Keratinocyte (primary cell): Measurements from ENCODE around the gene KATNA1. TPM values are rescaled to one million over a fixed set of nuclear protein-coding genes. Genes with fewer than 3 reads are reported as not detected.

Experiments
- DNase-seq: peaks from one replicate; pipeline ENCODE4 v3.0.0-alpha.2; 2011; ENCODE audit warnings: low read depth, missing footprints, low spot score
- FAIRE-seq: peaks from 2 replicates; lab custom pipeline; 2011; peaks lifted over from hg19 to GRCh38; lab: Jason Lieb, UNC
- H2AFZ ChIP-seq: 2 replicates; pipeline ENCODE4 v1.6.0; 2012; ENCODE audit warnings: low read length, control low read depth, inconsistent platforms; ENCODE audit not compliant: control insufficient read depth
- H3K27ac ChIP-seq: 2 replicates; pipeline ENCODE4 v1.5.1; 2011; ENCODE audit warnings: low read length; ENCODE audit not compliant: control insufficient read depth, insufficient read depth
- H3K27me3 ChIP-seq: 3 replicates; pipeline ENCODE4 v1.6.0; 2011; ENCODE audit warnings: low read length; ENCODE audit not compliant: control insufficient read depth, insufficient read depth; ENCODE audit errors: extremely low read depth
- H3K36me3 ChIP-seq, 2 experiments: 2 replicates in 1 of 2; 3 replicates in 1 of 2; pipeline ENCODE4 v1.5.1; 2011; ENCODE audit warnings: low read length in 2 of 2, mild to moderate bottlenecking in 1 of 2; ENCODE audit not compliant: control insufficient read depth in 2 of 2, insufficient read depth in 2 of 2; ENCODE audit errors: extremely low read depth in 1 of 2
- H3K4me1 ChIP-seq: 3 replicates; pipeline ENCODE4 v1.5.1; 2011; ENCODE audit warnings: low read length; ENCODE audit not compliant: control insufficient read depth, insufficient read depth; ENCODE audit errors: extremely low read depth
- H3K4me2 ChIP-seq: 3 replicates; pipeline ENCODE4 v1.6.0; 2011; ENCODE audit warnings: low read depth, low read length; ENCODE audit not compliant: control insufficient read depth, insufficient read depth; ENCODE audit errors: extremely low read depth
- H3K4me3 ChIP-seq, 3 experiments: fragments of 200-600 bp in 1 of 3; sonication (generic) in 1 of 3; 2 replicates in 2 of 3; 3 replicates in 1 of 3; pipeline ENCODE4 v1.5.1; 2011 to 2016; ENCODE audit warnings: low read length in 3 of 3, mild to moderate bottlenecking in 3 of 3, control low read depth in 2 of 3, inconsistent platforms in 1 of 3, low read depth in 1 of 3, mixed read lengths in 1 of 3, mixed run types in 1 of 3, moderate library complexity in 1 of 3; ENCODE audit not compliant: control insufficient read depth in 2 of 3, insufficient read depth in 2 of 3; ENCODE audit errors: extremely low read depth in 1 of 3
- H3K79me2 ChIP-seq: 2 replicates; pipeline ENCODE4 v1.6.0; 2012; ENCODE audit warnings: low read length; ENCODE audit not compliant: control insufficient read depth, insufficient read depth
- H3K9ac ChIP-seq: 3 replicates; pipeline ENCODE4 v1.6.0; 2011; ENCODE audit warnings: low read length; ENCODE audit not compliant: control insufficient read depth, insufficient read depth; ENCODE audit errors: extremely low read depth
- H3K9me1 ChIP-seq: 3 replicates; pipeline ENCODE4 v1.6.0; 2011; ENCODE audit warnings: low read length; ENCODE audit not compliant: control insufficient read depth, insufficient read depth; ENCODE audit errors: extremely low read depth
- H3K9me3 ChIP-seq: 2 replicates; pipeline ENCODE4 v1.5.1; 2012; ENCODE audit warnings: low read depth, low read length; ENCODE audit not compliant: control insufficient read depth
- H4K20me1 ChIP-seq: 3 replicates; pipeline ENCODE4 v1.6.0; 2011; ENCODE audit warnings: low read length; ENCODE audit not compliant: control insufficient read depth, insufficient read depth; ENCODE audit errors: extremely low read depth
- EZH2 ChIP-seq: IDR thresholded peaks from one replicate; pipeline ENCODE4 v1.6.1; 2012; ENCODE audit warnings: inconsistent platforms, mild to moderate bottlenecking, low read length, moderate library complexity
- dilution Hi-C: fragments of 300-500 bp; cut with MboI; formaldehyde crosslinking; loops from one replicate; pipeline ENCODE4 v1.7.0; 2020; ENCODE audit warnings: low sequenced_read_pairs; ENCODE audit not compliant: extremely low pct_ligation_motif_present
- polyA plus RNA-seq, 5 experiments: library from polyadenylated mRNA; depleted of rRNA in 3 of 5; stranded (reverse) in 3 of 5; stranded (forward) in 1 of 5; unstranded in 1 of 5; fragments of >200 nt; gene quantifications; 1 replicate in 1 of 5; 2 replicates in 3 of 5; 3 replicates in 1 of 5; pipeline versions ENCODE4 v1.2.1 to v1.2.3, GENCODE V29; 2011 to 2012; ENCODE audit warnings: missing spikeins in 2 of 5, low read depth in 1 of 5, low replicate concordance in 1 of 5
- TF ChIP-seq, protein P1 (sequence below), 3 experiments: IDR thresholded peaks in 1 of 3; conservative IDR thresholded peaks in 1 of 3; optimal IDR thresholded peaks in 1 of 3; 2 replicates in 2 of 3; 3 replicates in 1 of 3; pipeline versions ENCODE3 to v1.5.1; 2011; ENCODE audit warnings: low read length in 3 of 3, mild to moderate bottlenecking in 3 of 3, moderate library complexity in 2 of 3, control low read depth in 1 of 3, inconsistent platforms in 1 of 3; ENCODE audit not compliant: insufficient read depth in 2 of 3; ENCODE audit errors: extremely low read depth in 1 of 3

KATNA1 gene
- polyA plus RNA-seq, 1 donor (not counting 4 experiments of a cell fraction or from before 2014, with no cell fraction given): 36.8 TPM

DNA sequence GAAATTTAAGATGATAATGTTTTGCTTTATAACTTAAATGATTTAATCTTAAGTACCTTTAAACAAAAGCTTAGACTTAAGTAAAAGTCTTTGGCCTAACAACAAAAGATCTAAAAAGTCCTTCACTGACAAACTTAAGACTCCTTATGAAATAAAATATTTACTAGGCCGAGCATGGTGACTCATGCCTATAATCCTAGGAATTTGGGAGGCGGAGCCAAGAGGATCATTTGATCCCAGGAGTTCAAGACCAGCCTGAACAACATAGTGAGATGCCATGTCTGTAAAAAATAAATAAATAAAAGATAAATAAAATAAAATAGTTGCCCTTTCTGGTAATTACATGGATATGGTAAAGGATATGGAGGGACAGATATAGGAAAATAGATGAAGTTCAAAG lies 12.4 kb downstream of the KATNA1 start:
- H3K27ac ChIP-seq: no peak overlapping the region
- H3K9ac ChIP-seq: no peak overlapping the region
- no peak for TF ChIP-seq EZH2
- TF ChIP-seq, protein P1, sequence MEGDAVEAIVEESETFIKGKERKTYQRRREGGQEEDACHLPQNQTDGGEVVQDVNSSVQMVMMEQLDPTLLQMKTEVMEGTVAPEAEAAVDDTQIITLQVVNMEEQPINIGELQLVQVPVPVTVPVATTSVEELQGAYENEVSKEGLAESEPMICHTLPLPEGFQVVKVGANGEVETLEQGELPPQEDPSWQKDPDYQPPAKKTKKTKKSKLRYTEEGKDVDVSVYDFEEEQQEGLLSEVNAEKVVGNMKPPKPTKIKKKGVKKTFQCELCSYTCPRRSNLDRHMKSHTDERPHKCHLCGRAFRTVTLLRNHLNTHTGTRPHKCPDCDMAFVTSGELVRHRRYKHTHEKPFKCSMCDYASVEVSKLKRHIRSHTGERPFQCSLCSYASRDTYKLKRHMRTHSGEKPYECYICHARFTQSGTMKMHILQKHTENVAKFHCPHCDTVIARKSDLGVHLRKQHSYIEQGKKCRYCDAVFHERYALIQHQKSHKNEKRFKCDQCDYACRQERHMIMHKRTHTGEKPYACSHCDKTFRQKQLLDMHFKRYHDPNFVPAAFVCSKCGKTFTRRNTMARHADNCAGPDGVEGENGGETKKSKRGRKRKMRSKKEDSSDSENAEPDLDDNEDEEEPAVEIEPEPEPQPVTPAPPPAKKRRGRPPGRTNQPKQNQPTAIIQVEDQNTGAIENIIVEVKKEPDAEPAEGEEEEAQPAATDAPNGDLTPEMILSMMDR (optimal IDR thresholded peaks at IDR 0.05 in 1 of 3, IDR thresholded peaks at IDR 0.05 in 1 of 3, conservative IDR thresholded peaks at IDR 0.05 in 1 of 3; ENCODE audit: extremely low read depth in 1 of 3, insufficient read depth in 2 of 3, low read length in 3 of 3): no peak
- no peaks in the 10 kb centered on the region for H3K9me1 ChIP-seq
- DNase-seq: no peak
- peaks cover 10% of the 10 kb centered on the region for H3K79me2 ChIP-seq
- no peak overlapping the region for H3K4me2 ChIP-seq
- H3K36me3 ChIP-seq: peaks cover 0 to 7% of the 10 kb centered on the region in 2 experiments
- no peaks in the 10 kb centered on the region for H3K9me3 ChIP-seq
- H3K27me3 ChIP-seq: no peaks in the 10 kb centered on the region
- no peaks in the 10 kb centered on the region for H4K20me1 ChIP-seq
- no peaks in the 10 kb centered on the region for H3K4me1 ChIP-seq
- H2AFZ ChIP-seq: no peak overlapping the region
- dilution Hi-C loops: no loop called here
- no peak overlapping the region for H3K4me3 ChIP-seq
- no peak for FAIRE-seq

- no peak overlapping the region for H3K4me3 ChIP-seq
- H3K79me2 ChIP-seq: peaks cover 5% of the 10 kb centered on the region
- H3K9me3 ChIP-seq: no peaks in the 10 kb centered on the region
- no peak overlapping the region for H3K9ac ChIP-seq
- no peak for DNase-seq
- no peaks in the 10 kb centered on the region for H3K4me1 ChIP-seq
- H4K20me1 ChIP-seq: no peaks in the 10 kb centered on the region
- no peaks in the 10 kb centered on the region for H3K27me3 ChIP-seq
- TF ChIP-seq, protein P1 (optimal IDR thresholded peaks at IDR 0.05 in 1 of 3, IDR thresholded peaks at IDR 0.05 in 1 of 3, conservative IDR thresholded peaks at IDR 0.05 in 1 of 3; ENCODE audit: extremely low read depth in 1 of 3, insufficient read depth in 2 of 3, low read length in 3 of 3): no peak
- no peak for TF ChIP-seq EZH2
- no peaks in the 10 kb centered on the region for H3K9me1 ChIP-seq
- H3K27ac ChIP-seq: no peak overlapping the region
- H3K36me3 ChIP-seq: peaks cover 0 to 7% of the 10 kb centered on the region in 2 experiments
- dilution Hi-C loops: no loop called here
- no peak for FAIRE-seq
- H2AFZ ChIP-seq: no peak overlapping the region
- no peak overlapping the region for H3K4me2 ChIP-seq
These were observed 14.2 kb downstream of the KATNA1 start for GRCh38 chr6:149634315-149634714.
